ENCODE measurements around the gene MYO16. TPM values are rescaled to one million over a fixed set of nuclear protein-coding genes. Genes with fewer than 3 reads are reported as not detected.

The MYO16 gene
- total and polyA plus RNA-seq, 12 donors: 0.56 to 2.4 (median 1.4) TPM

GRCh38 chr13:109135018-109135417 lies 505.6 kb downstream of the MYO16 start:
- TF ChIP-seq, protein P1, sequence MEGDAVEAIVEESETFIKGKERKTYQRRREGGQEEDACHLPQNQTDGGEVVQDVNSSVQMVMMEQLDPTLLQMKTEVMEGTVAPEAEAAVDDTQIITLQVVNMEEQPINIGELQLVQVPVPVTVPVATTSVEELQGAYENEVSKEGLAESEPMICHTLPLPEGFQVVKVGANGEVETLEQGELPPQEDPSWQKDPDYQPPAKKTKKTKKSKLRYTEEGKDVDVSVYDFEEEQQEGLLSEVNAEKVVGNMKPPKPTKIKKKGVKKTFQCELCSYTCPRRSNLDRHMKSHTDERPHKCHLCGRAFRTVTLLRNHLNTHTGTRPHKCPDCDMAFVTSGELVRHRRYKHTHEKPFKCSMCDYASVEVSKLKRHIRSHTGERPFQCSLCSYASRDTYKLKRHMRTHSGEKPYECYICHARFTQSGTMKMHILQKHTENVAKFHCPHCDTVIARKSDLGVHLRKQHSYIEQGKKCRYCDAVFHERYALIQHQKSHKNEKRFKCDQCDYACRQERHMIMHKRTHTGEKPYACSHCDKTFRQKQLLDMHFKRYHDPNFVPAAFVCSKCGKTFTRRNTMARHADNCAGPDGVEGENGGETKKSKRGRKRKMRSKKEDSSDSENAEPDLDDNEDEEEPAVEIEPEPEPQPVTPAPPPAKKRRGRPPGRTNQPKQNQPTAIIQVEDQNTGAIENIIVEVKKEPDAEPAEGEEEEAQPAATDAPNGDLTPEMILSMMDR (IDR thresholded peaks at IDR 0.05): no peak
- TF ChIP-seq POLR2A (IDR thresholded peaks at IDR 0.05): no peak
- Histone ChIP-seq H3K27ac (no peak overlapping the region), H3K4me1 (replicated peaks in 1 of 2) (no peaks in the 10 kb centered on the region), H3K36me3 (replicated peaks in 1 of 2) (no peaks in the 10 kb centered on the region), H3K9me3 (replicated peaks in 1 of 3) (no peaks in the 10 kb centered on the region), H3K4me3 (no peak overlapping the region), H3K27me3 (no peaks in the 10 kb centered on the region)
- WGBS, 4 donors: 85 to 96% (median 86%) methylated on average over 6 of the region's 6 CpGs
- DNase-seq: no peak
- intact Hi-C loops (cut with DNase I): no loop called here

- H3K27ac ChIP-seq: no peak overlapping the region
- no peak for TF ChIP-seq POLR2A (IDR thresholded peaks at IDR 0.05)
- TF ChIP-seq, protein P1 (IDR thresholded peaks at IDR 0.05): no peak
These were observed 507.5 kb downstream of the MYO16 start for GRCh38 chr13:109136873-109137272.

DNA sequence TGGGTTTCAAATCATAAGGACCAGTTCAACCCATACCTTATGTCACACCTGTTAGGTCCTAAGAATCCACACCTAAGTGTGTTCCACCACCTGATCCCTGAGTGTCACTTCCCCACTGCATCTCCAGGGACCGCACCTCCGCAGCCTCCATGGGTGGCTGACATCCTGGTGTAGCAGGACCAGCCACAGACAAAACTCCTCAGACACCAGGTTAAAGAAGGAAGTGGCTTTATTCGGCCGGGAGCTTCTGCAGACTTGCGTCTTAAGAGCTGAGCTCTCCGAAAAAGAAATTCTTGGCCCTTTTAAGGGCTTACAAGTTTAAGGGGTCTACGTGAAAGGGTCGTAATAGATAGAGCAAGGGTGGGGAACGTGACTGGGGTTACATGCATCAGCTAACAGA lies 509.9 kb downstream of the MYO16 start:
- Histone ChIP-seq H3K9me3 (replicated peaks in 1 of 3) (no peaks in the 10 kb centered on the region), H3K36me3 (replicated peaks in 1 of 2) (no peaks in the 10 kb centered on the region), H3K27ac (no peak overlapping the region), H3K27me3 (no peaks in the 10 kb centered on the region), H3K4me3 (no peak overlapping the region), H3K4me1 (replicated peaks in 1 of 2) (peaks cover 0 to 4% of the 10 kb centered on the region in 2 donors)
- no peak for DNase-seq
- no peak for TF ChIP-seq POLR2A (IDR thresholded peaks at IDR 0.05)
- TF ChIP-seq, protein P1 (IDR thresholded peaks at IDR 0.05): no peak
- intact Hi-C loops (cut with DNase I): no loop called here
- WGBS, 4 donors: 96 to 100% (median 97%) methylated on average over 8 to 9 of the region's 9 CpGs

More at GRCh38 chr13:109136873-109137272, 507.5 kb downstream of the MYO16 start:
- Histone ChIP-seq H3K36me3 (replicated peaks in 1 of 2) (no peaks in the 10 kb centered on the region), H3K4me1 (replicated peaks in 1 of 2) (peaks cover 0 to 4% of the 10 kb centered on the region in 2 donors), H3K4me3 (no peak overlapping the region), H3K9me3 (replicated peaks in 1 of 3) (no peaks in the 10 kb centered on the region), H3K27me3 (no peaks in the 10 kb centered on the region)
- intact Hi-C loops (cut with DNase I): no loop called here
- 89 to 94% (median 91%) methylated on average over 1 to 2 of the region's 2 CpGs for WGBS, 4 donors
- no peak for DNase-seq

DNA sequence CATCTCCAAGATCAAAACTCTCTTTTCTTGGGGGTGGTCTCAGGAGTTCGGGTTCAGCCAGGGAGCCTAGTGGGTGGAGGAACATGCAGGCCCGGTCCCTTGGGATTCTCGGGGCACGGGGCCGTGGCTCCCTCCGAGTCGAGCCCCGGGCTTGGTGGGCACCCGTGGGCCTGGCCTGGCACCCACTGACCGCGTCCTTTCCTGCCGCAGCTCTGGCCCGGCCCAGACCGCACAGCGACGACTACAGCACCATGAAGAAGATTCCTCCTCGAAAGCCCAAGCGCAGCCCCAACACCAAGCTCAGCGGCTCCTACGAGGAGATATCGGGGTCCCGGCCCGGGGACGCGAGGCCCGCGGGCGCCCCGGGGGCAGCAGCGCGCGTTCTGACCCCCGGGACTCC lies 510.6 kb downstream of the MYO16 start:
- Histone ChIP-seq H3K4me3 (peak overlapping the region in 1 of 4 donors; percentile 61), H3K27ac (no peak overlapping the region)
- TF ChIP-seq, protein P1 (IDR thresholded peaks at IDR 0.05): no peak
- no peak for TF ChIP-seq POLR2A (IDR thresholded peaks at IDR 0.05)

More for the DNA sequence above, 510.6 kb downstream of the MYO16 start:
- H3K27me3 ChIP-seq: no peaks in the 10 kb centered on the region
- H3K9me3 ChIP-seq (replicated peaks in 1 of 3): no peaks in the 10 kb centered on the region
- peaks cover 0 to 4% of the 10 kb centered on the region in 2 donors for H3K4me1 ChIP-seq (replicated peaks in 1 of 2)
- 64 to 100% (median 69%) methylated on average over 6 to 33 of the region's 33 CpGs; no CpG with 5 or more reads in 1 of the 4 donors for WGBS, 4 donors
- H3K36me3 ChIP-seq (replicated peaks in 1 of 2): no peaks in the 10 kb centered on the region
- no peak for DNase-seq
- intact Hi-C loops (cut with DNase I): loop anchor here (10.0 kb wide), 3 partner anchors 545 to 965 kb away; partner anchors contain the start of gene IRS2 (in 2 of the 2)
